B cell (primary cell): ENCODE measurements around the gene MYO18A. TPM values are rescaled to one million over a fixed set of nuclear protein-coding genes. Genes with fewer than 3 reads are reported as not detected.

Experiments used
- ATAC-seq: fragments of 200-7000 bp; cut with Tn5 transposase; one replicate; pipeline ENCODE4 v1.10.0; 2021; ENCODE audit warnings: low read depth, mild to moderate bottlenecking, moderate number of reproducible peaks, moderate library complexity
- CTCF ChIA-PET: fragments of 350-600 bp; sonication (Branson Sonifier 250); formaldehyde crosslinking; loops from one replicate; lab custom pipeline; 2021; ENCODE audit warnings: antibody characterized with exemption, inconsistent platforms; lab: Charles Lee
- POLR2A ChIA-PET: fragments of 350-600 bp; sonication (Branson Sonifier 250); formaldehyde crosslinking; loops from one replicate; lab custom pipeline; 2021; ENCODE audit warnings: antibody characterized with exemption; lab: Charles Lee
- DNase-seq: peaks from one replicate; pipeline ENCODE4 v3.0.0; 2013
- H2AFZ ChIP-seq: 2 replicates; pipeline ENCODE4 v1.6.1; 2012; ENCODE audit warnings: mild to moderate bottlenecking, low read depth, low read length; ENCODE audit not compliant: insufficient read depth, poor library complexity, severe bottlenecking
- H3K27ac ChIP-seq, 2 donors: 1 replicate in 1 of 2; 2 replicates in 1 of 2; pipeline ENCODE4 v1.5.1; 2012 to 2013; ENCODE audit warnings: low read length in 2 of 2, mild to moderate bottlenecking in 2 of 2, moderate library complexity in 1 of 2
- H3K27me3 ChIP-seq, 4 experiments: fragments of 200-600 bp in 1 of 4; sonication (generic) in 1 of 4; replicated peaks in 1 of 4; 1 replicate in 2 of 4; 2 replicates in 2 of 4; pipeline versions ENCODE4 v1.6.1 to v1.7.0; 2013 to 2016; ENCODE audit warnings: low read length in 3 of 4, mild to moderate bottlenecking in 2 of 4, mixed read lengths in 1 of 4, moderate library complexity in 1 of 4; ENCODE audit not compliant: insufficient read depth in 4 of 4, control insufficient read depth in 3 of 4; ENCODE audit errors: control extremely low read depth in 1 of 4
- H3K36me3 ChIP-seq, 2 experiments: replicated peaks in 1 of 2; 1 replicate in 1 of 2; 2 replicates in 1 of 2; pipeline versions ENCODE4 v1.6.1 to v1.7.1; 2013; ENCODE audit warnings: low read length in 1 of 2; ENCODE audit not compliant: insufficient read depth in 2 of 2, control insufficient read depth in 1 of 2; ENCODE audit errors: control extremely low read depth in 1 of 2, extremely low read depth in 1 of 2
- H3K4me1 ChIP-seq, 2 donors: fragments of 200-600 bp in 1 of 2; sonication (generic) in 1 of 2; 1 replicate in 1 of 2; 2 replicates in 1 of 2; pipeline versions ENCODE4 v1.5.1 to v1.6.1; 2013 to 2017; ENCODE audit warnings: low read length in 2 of 2; ENCODE audit not compliant: control insufficient read depth in 2 of 2, insufficient read depth in 2 of 2
- H3K4me2 ChIP-seq: replicated peaks from 2 replicates; pipeline ENCODE3; 2012; ENCODE audit warnings: mild to moderate bottlenecking, low read depth, low read length; ENCODE audit not compliant: poor library complexity, severe bottlenecking
- H3K4me3 ChIP-seq, 5 experiments: fragments of 200-600 bp in 1 of 5; sonication (generic) in 1 of 5; 1 replicate in 3 of 5; 2 replicates in 2 of 5; pipeline versions ENCODE4 v1.5.1 to v1.7.0; 2011 to 2016; ENCODE audit warnings: low read length in 4 of 5, mild to moderate bottlenecking in 4 of 5, low read depth in 2 of 5, control low read depth in 1 of 5, moderate library complexity in 1 of 5; ENCODE audit not compliant: insufficient read depth in 1 of 5; ENCODE audit errors: control extremely low read depth in 1 of 5, extremely low read depth in 1 of 5
- H3K79me2 ChIP-seq: fragments of 200-600 bp; sonication (generic); one replicate; pipeline ENCODE4 v1.6.0; 2016; ENCODE audit warnings: low read length; ENCODE audit not compliant: control insufficient read depth, insufficient read depth
- H3K9ac ChIP-seq: fragments of 200-600 bp; sonication (generic); 2 replicates; pipeline ENCODE4 v1.6.1; 2017; ENCODE audit warnings: mild to moderate bottlenecking, low read length, moderate library complexity
- H3K9me3 ChIP-seq, 3 donors: one replicate each; pipeline versions ENCODE4 v1.6.1 to v1.7.1; 2013; ENCODE audit warnings: low read length in 2 of 3; ENCODE audit not compliant: control insufficient read depth in 2 of 3, insufficient read depth in 1 of 3; ENCODE audit errors: control extremely low read depth in 1 of 3
- H4K20me1 ChIP-seq: 2 replicates; pipeline ENCODE4 v1.6.0; 2012; ENCODE audit warnings: mild to moderate bottlenecking, low read length; ENCODE audit not compliant: insufficient read depth, control insufficient read depth, poor library complexity, severe bottlenecking
- H3K27ac Mint-ChIP-seq: one replicate; pipeline ENCODE4 v1.8.0; 2021; ENCODE audit warnings: mixed read lengths
- H3K27me3 Mint-ChIP-seq: one replicate; pipeline ENCODE4 v1.8.0; 2021; ENCODE audit warnings: mixed read lengths
- H3K4me1 Mint-ChIP-seq: one replicate; pipeline ENCODE4 v1.8.0; 2021; ENCODE audit warnings: mixed read lengths
- H3K4me3 Mint-ChIP-seq: one replicate; pipeline ENCODE4 v1.8.0; 2021; ENCODE audit warnings: mixed read lengths
- H3K9me3 Mint-ChIP-seq: one replicate; pipeline ENCODE4 v1.8.0; 2022; ENCODE audit warnings: mixed read lengths; ENCODE audit not compliant: insufficient read depth
- CTCF ChIP-seq: fragments of 200-600 bp; IDR thresholded peaks from one replicate; pipeline ENCODE4 v1.8.0; 2022; ENCODE audit warnings: antibody characterized with exemption, mild to moderate bottlenecking
- EZH2 ChIP-seq: IDR thresholded peaks from 2 replicates; pipeline ENCODE4 v1.6.1; 2012; ENCODE audit warnings: borderline replicate concordance, low read depth, mild to moderate bottlenecking, moderate library complexity, low read length; ENCODE audit not compliant: insufficient read depth, poor library complexity, severe bottlenecking
- WGBS: methylation state at CpG from one replicate; pipeline ENCODE4 v1.1.5; 2013; ENCODE audit warnings: missing lambda C conversion rate; ENCODE audit not compliant: insufficient coverage; 5-methylcytosine and 5-hydroxymethylcytosine counted together
- intact Hi-C: fragments of 100-400 bp; cut with micrococcal nuclease; formaldehyde crosslinking; loops from one replicate; pipeline ENCODE4 v1.10.0; 2022
- polyA plus RNA-seq: library from polyadenylated mRNA; depleted of rRNA; stranded (reverse); fragments of >200 nt; gene quantifications from 2 replicates; pipeline ENCODE4 v1.2.3, GENCODE V29; 2012
- total RNA-seq, 2 donors: library from RNA; stranded (reverse); fragments of 120-200 nt in 1 of 2; gene quantifications; 1 replicate in 1 of 2; 2 replicates in 1 of 2; pipeline versions ENCODE4 v1.2.3 to v1.2.4, GENCODE V29; 2013 to 2022

Gene MYO18A
- total and polyA plus RNA-seq, 2 donors (not counting 1 experiment from before 2014, with no cell fraction given), result 72.2 to 155 TPM

- POLR2A ChIA-PET, result interaction anchor here (0.9 to 1.7 kb wide), 3 partner anchors 18 to 249 kb away, joined by 3 to 6 read pairs (median 5); partner anchors contain the start of gene TAOK1
- Mint-ChIP-seq H3K27ac (peak overlapping the region; percentile 98), H3K27me3 (no peaks in the 10 kb centered on the region), H3K9me3 (no peaks in the 10 kb centered on the region), H3K4me1 (peaks cover 73% of the 10 kb centered on the region), H3K4me3 (peak overlapping the region; percentile 91)
- H3K27ac ChIP-seq, result peak overlapping the region; percentile 42 to 81
- peak overlapping the region; percentile 80 for H2AFZ ChIP-seq
- DNase-seq (no peak), ATAC-seq (no peak)
- intact Hi-C loops, result loop anchor here (2.0 to 10.0 kb wide), 4 partner anchors 17 to 427 kb away; partner anchors contain the start of genes ABHD15, PROCA1, RAB34 and RPL23A
- peak overlapping the region; percentile 82 for H3K9ac ChIP-seq
- H3K4me3 ChIP-seq, result peak overlapping the region; percentile 53 to 83 (median 75)
- H3K4me1 ChIP-seq, result peaks cover 49 to 67% of the 10 kb centered on the region in 2 donors
- H3K79me2 ChIP-seq, result peaks cover 69% of the 10 kb centered on the region
- WGBS, result 5% methylated on average over 4 of the region's 4 CpGs
- peak overlapping the region; percentile 77 for H3K4me2 ChIP-seq
- TF ChIP-seq CTCF (no peak), EZH2 (no peak)
- CTCF ChIA-PET, result interaction anchor here (0.6 to 5.8 kb wide), 6 partner anchors 7 to 250 kb away, joined by 3 to 42 read pairs (median 6); partner anchors contain the start of gene MYO18A
- H3K27me3 ChIP-seq, result no peaks in the 10 kb centered on the region
- no peaks in the 10 kb centered on the region for H3K9me3 ChIP-seq
- H4K20me1 ChIP-seq, result peaks cover 17% of the 10 kb centered on the region
- peaks cover 3 to 11% of the 10 kb centered on the region in 2 experiments for H3K36me3 ChIP-seq
Observed at GRCh38 chr17:29141514-29141876, 38.7 kb downstream of the MYO18A start.
